Cardiac fibroblast (primary cell): ENCODE data around the gene THNSL1.

Source experiments
- DNase-seq, 2 donors: peaks; one replicate each; pipeline versions ENCODE4 v3.0.0 to v3.0.0-alpha.2; 2010; ENCODE audit warnings: low read depth in 2 of 2
- H3K4me3 ChIP-seq, 2 donors: replicated peaks in 1 of 2; 1 replicate in 1 of 2; 2 replicates in 1 of 2; pipeline ENCODE4 v1.5.1; 2011; ENCODE audit warnings: low read depth in 2 of 2, low read length in 2 of 2, mild to moderate bottlenecking in 2 of 2, moderate library complexity in 1 of 2
- TF ChIP-seq, protein P1 (sequence below): IDR thresholded peaks from one replicate; pipeline ENCODE4 v1.5.1; 2011; ENCODE audit warnings: low read depth, mild to moderate bottlenecking, low read length, inconsistent platforms

The THNSL1 gene

GRCh38 chr10:25050402-25050801, 34.0 kb downstream of the THNSL1 start:
- no peak for DNase-seq

GRCh38 chr10:25052012-25052411, 35.6 kb downstream of the THNSL1 start:
- H3K4me3 ChIP-seq: no peak overlapping the region
- DNase-seq: no peak
- TF ChIP-seq, protein P1, sequence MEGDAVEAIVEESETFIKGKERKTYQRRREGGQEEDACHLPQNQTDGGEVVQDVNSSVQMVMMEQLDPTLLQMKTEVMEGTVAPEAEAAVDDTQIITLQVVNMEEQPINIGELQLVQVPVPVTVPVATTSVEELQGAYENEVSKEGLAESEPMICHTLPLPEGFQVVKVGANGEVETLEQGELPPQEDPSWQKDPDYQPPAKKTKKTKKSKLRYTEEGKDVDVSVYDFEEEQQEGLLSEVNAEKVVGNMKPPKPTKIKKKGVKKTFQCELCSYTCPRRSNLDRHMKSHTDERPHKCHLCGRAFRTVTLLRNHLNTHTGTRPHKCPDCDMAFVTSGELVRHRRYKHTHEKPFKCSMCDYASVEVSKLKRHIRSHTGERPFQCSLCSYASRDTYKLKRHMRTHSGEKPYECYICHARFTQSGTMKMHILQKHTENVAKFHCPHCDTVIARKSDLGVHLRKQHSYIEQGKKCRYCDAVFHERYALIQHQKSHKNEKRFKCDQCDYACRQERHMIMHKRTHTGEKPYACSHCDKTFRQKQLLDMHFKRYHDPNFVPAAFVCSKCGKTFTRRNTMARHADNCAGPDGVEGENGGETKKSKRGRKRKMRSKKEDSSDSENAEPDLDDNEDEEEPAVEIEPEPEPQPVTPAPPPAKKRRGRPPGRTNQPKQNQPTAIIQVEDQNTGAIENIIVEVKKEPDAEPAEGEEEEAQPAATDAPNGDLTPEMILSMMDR: no peak

More at GRCh38 chr10:25050402-25050801, 34.0 kb downstream of the THNSL1 start:
- no peak overlapping the region for H3K4me3 ChIP-seq
- TF ChIP-seq, protein P1: no peak

GRCh38 chr10:25056726-25057125, 40.3 kb downstream of the THNSL1 start:
- no peak overlapping the region for H3K4me3 ChIP-seq
- TF ChIP-seq, protein P1: no peak
- DNase-seq: no peak

GRCh38 chr10:25057886-25058285, 41.5 kb downstream of the THNSL1 start:
- TF ChIP-seq, protein P1: no peak
- no peak for DNase-seq
- no peak overlapping the region for H3K4me3 ChIP-seq

GRCh38 chr10:25059990-25060389, 43.6 kb downstream of the THNSL1 start:
- TF ChIP-seq, protein P1: no peak
- H3K4me3 ChIP-seq: no peak overlapping the region
- DNase-seq: peak; percentile 92

DNA sequence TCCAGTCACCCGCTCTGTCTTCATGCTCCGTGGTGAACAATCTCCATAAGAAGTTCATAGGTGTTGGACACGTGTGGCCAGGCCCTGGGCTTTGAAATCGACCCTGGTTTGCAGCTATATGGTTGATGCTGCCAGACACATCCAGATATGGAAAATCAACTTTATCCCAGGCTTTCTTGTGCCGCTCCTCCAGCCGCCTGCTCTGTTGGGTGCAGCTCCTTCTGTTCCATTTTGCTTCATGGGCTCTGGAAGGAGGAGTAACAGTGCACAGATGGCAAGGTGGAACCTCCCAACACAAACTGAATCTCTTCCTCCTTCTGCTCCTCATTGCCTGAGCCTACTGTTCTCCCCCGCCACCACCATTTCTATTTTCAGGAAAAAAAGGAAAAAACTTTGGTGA, 44.7 kb downstream of the THNSL1 start:
- TF ChIP-seq, protein P1: no peak
- H3K4me3 ChIP-seq: no peak overlapping the region
- no peak for DNase-seq
